ENCODE measurements around the gene FBN1. TPM values are rescaled to one million over a fixed set of nuclear protein-coding genes. Genes with fewer than 3 reads are reported as not detected.
A peak's percentile ranks its signal among the peaks of the same experiment; 100 is the strongest.

Gene FBN1
- total RNA-seq, 2 donors from 2014 or later: 258 to 300 TPM

- no peak for TF ChIP-seq CTCF (IDR thresholded peaks at IDR 0.05)
- no peak for DNase-seq (ENCODE audit: low spot score)
- H3K27ac ChIP-seq: peak overlapping the region; percentile 69 to 83
- peak overlapping the region; percentile 48 for H3K4me3 ChIP-seq
- H3K36me3 ChIP-seq: peaks cover 9% of the 10 kb centered on the region
- no peak for ATAC-seq (ENCODE audit: insufficient number of reproducible peaks, low FRiP score, low read depth)
- peaks cover 27 to 78% of the 10 kb centered on the region in 2 donors for H3K4me1 ChIP-seq (ENCODE audit: control insufficient read depth in 1 of 2, low read depth in 2 of 2)
- H3K27me3 ChIP-seq (replicated peaks; ENCODE audit: insufficient read depth): no peaks in the 10 kb centered on the region
- H3K9me3 ChIP-seq: no peaks in the 10 kb centered on the region
Measured at GRCh38 chr15:48411971-48412591, 233.4 kb downstream of the FBN1 start.

- Histone ChIP-seq H3K4me3 (no peak overlapping the region), H3K4me1 (ENCODE audit: control insufficient read depth in 1 of 2, low read depth in 2 of 2) (peaks cover 27 to 73% of the 10 kb centered on the region in 2 donors), H3K36me3 (peaks cover 9% of the 10 kb centered on the region), H3K27ac (no peak overlapping the region), H3K27me3 (replicated peaks; ENCODE audit: insufficient read depth) (no peaks in the 10 kb centered on the region), H3K9me3 (no peaks in the 10 kb centered on the region)
- TF ChIP-seq CTCF (IDR thresholded peaks at IDR 0.05): no peak
- ATAC-seq (ENCODE audit: insufficient number of reproducible peaks, low FRiP score, low read depth) (no peak), DNase-seq (ENCODE audit: low spot score) (no peak)
Measured at GRCh38 chr15:48409623-48410022, 235.9 kb downstream of the FBN1 start.

- Histone ChIP-seq H3K27me3 (replicated peaks; ENCODE audit: insufficient read depth) (no peaks in the 10 kb centered on the region), H3K9me3 (no peaks in the 10 kb centered on the region), H3K4me1 (ENCODE audit: control insufficient read depth in 1 of 2, low read depth in 2 of 2) (peaks cover 18 to 61% of the 10 kb centered on the region in 2 donors), H3K27ac (peak overlapping the region in 1 of 2 donors; percentile 14), H3K4me3 (no peak overlapping the region), H3K36me3 (peaks cover 9% of the 10 kb centered on the region)
- ATAC-seq (ENCODE audit: insufficient number of reproducible peaks, low FRiP score, low read depth): no peak
- TF ChIP-seq CTCF (IDR thresholded peaks at IDR 0.05): no peak
- no peak for DNase-seq (ENCODE audit: low spot score)
Measured at GRCh38 chr15:48408327-48408726, 237.2 kb downstream of the FBN1 start.

GRCh38 chr15:48407646-48408045, 237.9 kb downstream of the FBN1 start:
- Histone ChIP-seq H3K4me3 (no peak overlapping the region), H3K9me3 (no peaks in the 10 kb centered on the region), H3K4me1 (ENCODE audit: control insufficient read depth in 1 of 2, low read depth in 2 of 2) (peaks cover 12 to 55% of the 10 kb centered on the region in 2 donors), H3K27ac (no peak overlapping the region), H3K27me3 (replicated peaks; ENCODE audit: insufficient read depth) (no peaks in the 10 kb centered on the region), H3K36me3 (peaks cover 9% of the 10 kb centered on the region)
- no peak for ATAC-seq (ENCODE audit: insufficient number of reproducible peaks, low FRiP score, low read depth)
- TF ChIP-seq CTCF (IDR thresholded peaks at IDR 0.05): no peak
- DNase-seq (ENCODE audit: low spot score): no peak

- DNase-seq (ENCODE audit: low spot score): no peak
- peaks cover 8 to 48% of the 10 kb centered on the region in 2 donors for H3K4me1 ChIP-seq (ENCODE audit: control insufficient read depth in 1 of 2, low read depth in 2 of 2)
- no peak overlapping the region for H3K27ac ChIP-seq
- H3K36me3 ChIP-seq: peaks cover 9% of the 10 kb centered on the region
- TF ChIP-seq CTCF (IDR thresholded peaks at IDR 0.05): no peak
- ATAC-seq (ENCODE audit: insufficient number of reproducible peaks, low FRiP score, low read depth): no peak
- H3K27me3 ChIP-seq (replicated peaks; ENCODE audit: insufficient read depth): no peaks in the 10 kb centered on the region
- H3K9me3 ChIP-seq: no peaks in the 10 kb centered on the region
- H3K4me3 ChIP-seq: no peak overlapping the region
Measured at GRCh38 chr15:48406911-48407310, 238.6 kb downstream of the FBN1 start.
